ENCODE measurements around the gene EXOC6B. TPM values are rescaled to one million over a fixed set of nuclear protein-coding genes. Genes with fewer than 3 reads are reported as not detected.

Gene EXOC6B
- 24.3 and 28.6 TPM in 2 replicates for total RNA-seq

GRCh38 chr2:72825257-72826155 lies at the start of gene EXOC6B:
EXOC6B (minus strand) TSS chr2:72826033.

GRCh38 chr2:72147303-72147971 lies 678.4 kb downstream of the EXOC6B start, which contains the start of gene CYP26B1:
CYP26B1 (minus strand) TSS chr2:72147862; CDS start chr2:72147834, 28 bp downstream.

Other genes starting within 250 kb of the EXOC6B start
- gene SPR, start 61.4 kb upstream of the EXOC6B start, total RNA-seq, result 37.6 and 38.9 TPM in 2 replicates
- not detected in 2 replicates for gene EMX1, start 91.5 kb upstream of the EXOC6B start, total RNA-seq
- gene SFXN5, start 245.7 kb upstream of the EXOC6B start, total RNA-seq, result 8.1 and 8.4 TPM in 2 replicates